ENCODE measurements around the gene SOX13. TPM values are rescaled to one million over a fixed set of nuclear protein-coding genes. Genes with fewer than 3 reads are reported as not detected.

SOX13 gene
- total RNA-seq (2014; rRNA removed; shearing (Covaris generic); ENCODE audit: low replicate concordance), result not detected in 2 replicates

DNA sequence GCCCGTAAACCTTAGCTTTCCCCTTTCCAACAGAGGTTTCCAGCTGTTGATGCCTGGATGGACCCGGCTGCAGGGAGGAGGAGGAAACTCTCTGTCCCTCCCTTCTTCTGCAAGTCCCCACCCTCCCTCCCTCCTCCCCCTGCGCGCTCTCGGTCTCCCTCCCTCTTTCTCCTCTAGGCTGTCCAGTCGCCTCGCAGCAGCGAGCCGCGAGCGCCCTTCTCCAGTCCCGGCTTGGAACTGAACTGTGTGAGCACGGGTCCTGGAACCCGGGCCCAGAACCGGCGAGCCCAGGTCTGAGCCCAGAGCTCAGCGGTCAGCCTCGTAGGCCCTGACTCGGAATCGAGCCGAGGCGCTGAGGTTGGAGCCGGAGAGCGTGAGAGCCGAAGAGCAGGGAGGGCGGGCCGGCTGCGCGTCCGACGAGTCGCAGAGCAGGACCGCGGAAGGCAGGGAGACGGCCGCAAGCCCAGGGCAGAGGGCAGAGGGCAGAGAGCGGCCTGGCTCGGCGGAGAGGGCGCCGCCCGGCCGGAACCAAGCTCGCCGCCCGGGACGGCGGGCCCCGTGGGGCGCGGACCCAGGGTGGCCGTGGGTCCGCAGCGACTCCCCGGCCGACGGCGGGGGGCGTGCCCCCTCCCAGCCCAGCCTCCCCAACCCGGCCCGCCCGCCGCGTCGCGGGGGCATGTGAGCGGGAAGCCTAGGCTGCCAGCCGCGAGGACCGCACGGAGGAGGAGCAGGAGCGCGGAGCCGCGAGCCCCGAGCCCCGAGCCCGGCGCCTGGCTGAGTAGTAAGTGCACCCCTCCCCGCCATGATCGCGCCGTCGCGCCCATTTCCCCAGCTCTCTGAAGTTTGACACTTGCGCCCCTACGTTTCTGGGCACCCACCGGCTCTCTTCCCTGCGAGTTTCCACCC lies at the start of gene SOX13:
Gene SOX13 (plus strand): TSS at position 185 of the 906 bp plus-strand sequence. CDS start 39,801 bp downstream, outside the sequence.
- no peaks in the 10 kb centered on the region for H3K27me3 ChIP-seq (ENCODE audit: low read length)
- no peak for DNase-seq
- H3K4me3 ChIP-seq (ENCODE audit: low read length), result no peak within 1 kb of the TSS
- no peak within 1 kb of the TSS for H3K27ac ChIP-seq (ENCODE audit: low read length)
- H2AFZ ChIP-seq (ENCODE audit: low read length), result no peak within 1 kb of the TSS
- no peak within 1 kb of the TSS for H3K9ac ChIP-seq (ENCODE audit: low read length)
- no peaks in the 10 kb centered on the region for H3K4me1 ChIP-seq (ENCODE audit: low read length)
- no peaks in the 10 kb centered on the region for H3K9me2 ChIP-seq (replicated peaks; ENCODE audit: insufficient read depth, low read length)
- H3K36me3 ChIP-seq (ENCODE audit: insufficient read depth, low read length), result no peaks in the 10 kb centered on the region
- H3K4me2 ChIP-seq (ENCODE audit: low read depth, low read length, poor library complexity, severe bottlenecking), result no peak within 1 kb of the TSS
- H3K79me2 ChIP-seq (ENCODE audit: low read length), result no peaks in the 10 kb centered on the region
- no peaks in the 10 kb centered on the region for H4K20me1 ChIP-seq (ENCODE audit: insufficient read depth, low read depth, low read length)
- no peaks in the 10 kb centered on the region for H3K9me3 ChIP-seq (ENCODE audit: low read length)

GRCh38 chr1:204025917-204026707 lies 46.8 kb upstream of the SOX13 start:
- Histone ChIP-seq H2AFZ (ENCODE audit: low read length) (no peak overlapping the region), H4K20me1 (ENCODE audit: insufficient read depth, low read depth, low read length) (no peaks in the 10 kb centered on the region), H3K9me2 (replicated peaks; ENCODE audit: insufficient read depth, low read length) (no peaks in the 10 kb centered on the region), H3K27ac (ENCODE audit: low read length) (no peak overlapping the region), H3K4me3 (ENCODE audit: low read length) (no peak overlapping the region), H3K27me3 (ENCODE audit: low read length) (no peaks in the 10 kb centered on the region), H3K4me1 (ENCODE audit: low read length) (no peaks in the 10 kb centered on the region), H3K79me2 (ENCODE audit: low read length) (no peaks in the 10 kb centered on the region), H3K9me3 (ENCODE audit: low read length) (no peaks in the 10 kb centered on the region), H3K9ac (ENCODE audit: low read length) (no peak overlapping the region), H3K4me2 (ENCODE audit: low read depth, low read length, poor library complexity, severe bottlenecking) (no peak overlapping the region), H3K36me3 (ENCODE audit: insufficient read depth, low read length) (no peaks in the 10 kb centered on the region)
- no peak for DNase-seq

GRCh38 chr1:204027446-204027845 lies 45.5 kb upstream of the SOX13 start:
- H3K9ac ChIP-seq (ENCODE audit: low read length), result no peak overlapping the region
- H3K79me2 ChIP-seq (ENCODE audit: low read length), result no peaks in the 10 kb centered on the region

DNA sequence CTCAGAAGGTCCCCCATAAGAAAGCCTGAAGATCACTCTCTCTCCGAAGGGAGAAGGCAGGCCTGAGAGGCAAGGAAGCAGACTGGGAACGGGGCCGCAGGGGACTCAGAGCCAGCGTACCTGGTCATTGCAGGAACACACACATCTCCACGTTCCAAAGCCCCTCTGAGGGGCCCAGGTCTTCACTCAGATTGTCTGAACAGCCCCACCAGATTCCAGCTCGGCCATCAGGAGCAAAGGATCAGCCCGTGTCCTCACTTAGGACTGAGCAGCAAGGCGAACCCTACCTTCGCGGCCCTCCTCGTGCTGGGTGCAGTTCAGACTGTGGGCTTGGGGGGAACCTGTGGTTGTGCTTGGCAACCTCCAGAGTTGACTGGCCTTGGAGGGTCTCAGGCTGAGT lies 43.9 kb upstream of the SOX13 start:
- Histone ChIP-seq H3K79me2 (ENCODE audit: low read length) (no peaks in the 10 kb centered on the region), H3K27me3 (ENCODE audit: low read length) (no peaks in the 10 kb centered on the region), H3K4me1 (ENCODE audit: low read length) (no peaks in the 10 kb centered on the region), H3K27ac (ENCODE audit: low read length) (no peak overlapping the region), H2AFZ (ENCODE audit: low read length) (no peak overlapping the region), H3K9me3 (ENCODE audit: low read length) (no peaks in the 10 kb centered on the region), H3K9me2 (replicated peaks; ENCODE audit: insufficient read depth, low read length) (no peaks in the 10 kb centered on the region), H3K4me3 (ENCODE audit: low read length) (no peak overlapping the region), H3K36me3 (ENCODE audit: insufficient read depth, low read length) (no peaks in the 10 kb centered on the region), H4K20me1 (ENCODE audit: insufficient read depth, low read depth, low read length) (no peaks in the 10 kb centered on the region), H3K4me2 (ENCODE audit: low read depth, low read length, poor library complexity, severe bottlenecking) (no peak overlapping the region), H3K9ac (ENCODE audit: low read length) (no peak overlapping the region)
- no peak for DNase-seq

More at GRCh38 chr1:204027446-204027845, 45.5 kb upstream of the SOX13 start:
- DNase-seq, result no peak
- H2AFZ ChIP-seq (ENCODE audit: low read length), result no peak overlapping the region
- no peaks in the 10 kb centered on the region for H3K9me2 ChIP-seq (replicated peaks; ENCODE audit: insufficient read depth, low read length)
- no peaks in the 10 kb centered on the region for H3K4me1 ChIP-seq (ENCODE audit: low read length)
- no peaks in the 10 kb centered on the region for H3K9me3 ChIP-seq (ENCODE audit: low read length)
- no peaks in the 10 kb centered on the region for H4K20me1 ChIP-seq (ENCODE audit: insufficient read depth, low read depth, low read length)
- no peak overlapping the region for H3K4me3 ChIP-seq (ENCODE audit: low read length)
- H3K36me3 ChIP-seq (ENCODE audit: insufficient read depth, low read length), result no peaks in the 10 kb centered on the region
- H3K27ac ChIP-seq (ENCODE audit: low read length), result no peak overlapping the region
- H3K4me2 ChIP-seq (ENCODE audit: low read depth, low read length, poor library complexity, severe bottlenecking), result no peak overlapping the region
- H3K27me3 ChIP-seq (ENCODE audit: low read length), result no peaks in the 10 kb centered on the region

DNA sequence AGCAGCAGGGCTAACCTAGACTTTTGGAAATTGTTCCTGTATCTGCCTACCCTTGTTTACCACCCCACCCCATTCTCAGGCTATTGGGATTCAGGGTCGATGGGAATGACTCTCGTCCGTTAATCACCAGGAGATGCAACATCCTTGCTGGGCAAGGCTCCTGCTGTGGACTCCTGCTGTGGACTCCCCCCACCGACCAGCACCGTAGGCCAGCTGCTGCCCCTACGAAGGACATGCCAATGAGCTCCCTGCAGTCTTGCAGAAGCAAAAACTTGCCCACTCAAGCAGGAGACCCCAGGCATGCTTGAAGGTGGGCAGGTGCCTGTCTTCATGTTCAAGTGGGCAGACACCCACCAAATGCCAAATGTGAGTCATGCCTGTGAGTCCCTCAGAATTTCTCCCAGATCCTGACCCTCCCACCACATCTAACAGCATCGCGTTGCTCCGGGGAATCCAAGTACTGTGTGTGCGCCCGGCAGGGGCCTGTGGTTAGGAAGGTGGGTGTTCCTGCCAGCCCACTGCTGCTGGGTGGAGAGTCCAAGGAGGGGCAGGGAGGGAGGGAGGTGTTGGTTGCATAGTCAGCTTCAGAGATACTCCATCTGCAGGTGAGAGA lies 41.7 kb upstream of the SOX13 start:
- Histone ChIP-seq H3K36me3 (ENCODE audit: insufficient read depth, low read length) (no peaks in the 10 kb centered on the region), H3K4me2 (ENCODE audit: low read depth, low read length, poor library complexity, severe bottlenecking) (no peak overlapping the region), H4K20me1 (ENCODE audit: insufficient read depth, low read depth, low read length) (no peaks in the 10 kb centered on the region), H3K4me1 (ENCODE audit: low read length) (no peaks in the 10 kb centered on the region), H3K27me3 (ENCODE audit: low read length) (no peaks in the 10 kb centered on the region), H3K9me2 (replicated peaks; ENCODE audit: insufficient read depth, low read length) (no peaks in the 10 kb centered on the region), H3K79me2 (ENCODE audit: low read length) (no peaks in the 10 kb centered on the region), H3K9me3 (ENCODE audit: low read length) (no peaks in the 10 kb centered on the region), H3K4me3 (ENCODE audit: low read length) (no peak overlapping the region), H3K9ac (ENCODE audit: low read length) (no peak overlapping the region), H2AFZ (ENCODE audit: low read length) (no peak overlapping the region), H3K27ac (ENCODE audit: low read length) (no peak overlapping the region)
- no peak for DNase-seq

- no peaks in the 10 kb centered on the region for H3K36me3 ChIP-seq (ENCODE audit: insufficient read depth, low read length)
- no peaks in the 10 kb centered on the region for H4K20me1 ChIP-seq (ENCODE audit: insufficient read depth, low read depth, low read length)
- no peaks in the 10 kb centered on the region for H3K9me2 ChIP-seq (replicated peaks; ENCODE audit: insufficient read depth, low read length)
- H3K4me1 ChIP-seq (ENCODE audit: low read length), result no peaks in the 10 kb centered on the region
- no peak overlapping the region for H3K4me3 ChIP-seq (ENCODE audit: low read length)
- no peaks in the 10 kb centered on the region for H3K9me3 ChIP-seq (ENCODE audit: low read length)
- no peak for DNase-seq
- no peaks in the 10 kb centered on the region for H3K79me2 ChIP-seq (ENCODE audit: low read length)
- no peak overlapping the region for H3K27ac ChIP-seq (ENCODE audit: low read length)
- no peak overlapping the region for H3K9ac ChIP-seq (ENCODE audit: low read length)
- no peaks in the 10 kb centered on the region for H3K27me3 ChIP-seq (ENCODE audit: low read length)
- no peak overlapping the region for H2AFZ ChIP-seq (ENCODE audit: low read length)
- H3K4me2 ChIP-seq (ENCODE audit: low read depth, low read length, poor library complexity, severe bottlenecking), result no peak overlapping the region
Measured at GRCh38 chr1:204032642-204033235, 40.2 kb upstream of the SOX13 start.

- H3K4me1 ChIP-seq (ENCODE audit: low read length), result no peaks in the 10 kb centered on the region
- no peak overlapping the region for H3K4me3 ChIP-seq (ENCODE audit: low read length)
Measured at GRCh38 chr1:204033306-204033705, 39.6 kb upstream of the SOX13 start.

More at GRCh38 chr1:204033306-204033705, 39.6 kb upstream of the SOX13 start:
- DNase-seq, result no peak
- Histone ChIP-seq H2AFZ (ENCODE audit: low read length) (no peak overlapping the region), H3K9me2 (replicated peaks; ENCODE audit: insufficient read depth, low read length) (no peaks in the 10 kb centered on the region), H3K9me3 (ENCODE audit: low read length) (no peaks in the 10 kb centered on the region), H3K79me2 (ENCODE audit: low read length) (no peaks in the 10 kb centered on the region), H3K27ac (ENCODE audit: low read length) (no peak overlapping the region), H3K9ac (ENCODE audit: low read length) (no peak overlapping the region), H4K20me1 (ENCODE audit: insufficient read depth, low read depth, low read length) (no peaks in the 10 kb centered on the region), H3K36me3 (ENCODE audit: insufficient read depth, low read length) (no peaks in the 10 kb centered on the region), H3K4me2 (ENCODE audit: low read depth, low read length, poor library complexity, severe bottlenecking) (no peak overlapping the region), H3K27me3 (ENCODE audit: low read length) (no peaks in the 10 kb centered on the region)

All from Karpas-422 (cell line).